H1 (cell line): Measurements from ENCODE around the gene SCNN1B. TPM values are rescaled to one million over a fixed set of nuclear protein-coding genes. Genes with fewer than 3 reads are reported as not detected.
A peak's percentile ranks its signal among the peaks of the same experiment; 100 is the strongest.

Experiments used
- CTCF ChIA-PET: fragments of 300-600 bp; sonication (Branson Sonifier 250); formaldehyde crosslinking; loops from one replicate; lab custom pipeline; 2021; ENCODE audit not compliant: partially characterized antibody; lab: Charles Lee
- POLR2A ChIA-PET: fragments of 300-600 bp; sonication (Branson Sonifier 250); formaldehyde crosslinking; loops from one replicate; lab custom pipeline; 2021; ENCODE audit warnings: inconsistent platforms; ENCODE audit not compliant: partially characterized antibody; lab: Charles Lee
- DNase-seq, 2 experiments: peaks; one replicate each; pipeline versions ENCODE4 v3.0.0 to v3.0.0-alpha.2; 2010 to 2022; ENCODE audit warnings: low spot score in 2 of 2, low read depth in 1 of 2, mixed read lengths in 1 of 2
- FAIRE-seq: peaks from 2 replicates; lab custom pipeline; 2011; peaks lifted over from hg19 to GRCh38; lab: Jason Lieb, UNC
- H2AFZ ChIP-seq: 2 replicates; pipeline ENCODE4 v1.8.1; 2012; ENCODE audit warnings: low read length, inconsistent platforms
- H2AK5ac ChIP-seq: 2 replicates; pipeline ENCODE4 v1.6.1; 2013; ENCODE audit warnings: low read depth, low read length
- H2BK120ac ChIP-seq: replicated peaks from 2 replicates; pipeline ENCODE3; 2013; ENCODE audit warnings: low read depth, low read length, inconsistent platforms
- H2BK12ac ChIP-seq: 2 replicates; pipeline ENCODE4 v1.6.1; 2013; ENCODE audit warnings: low read depth, low read length
- H2BK15ac ChIP-seq: 2 replicates; pipeline ENCODE4 v1.6.1; 2013; ENCODE audit warnings: low read length
- H2BK20ac ChIP-seq: 2 replicates; pipeline ENCODE4 v1.6.1; 2013; ENCODE audit warnings: low read length
- H2BK5ac ChIP-seq: 2 replicates; pipeline ENCODE4 v1.6.1; 2013; ENCODE audit warnings: low read depth, low read length
- H3K14ac ChIP-seq: 2 replicates; pipeline ENCODE4 v1.6.1; 2013; ENCODE audit warnings: inconsistent platforms; ENCODE audit not compliant: insufficient read length
- H3K18ac ChIP-seq: 2 replicates; pipeline ENCODE4 v1.6.1; 2013; ENCODE audit warnings: low read length; ENCODE audit errors: extremely low read depth
- H3K23ac ChIP-seq: 2 replicates; pipeline ENCODE4 v1.6.1; 2013; ENCODE audit warnings: inconsistent platforms; ENCODE audit not compliant: insufficient read length
- H3K23me2 ChIP-seq: 2 replicates; pipeline ENCODE4 v1.6.1; 2013; ENCODE audit warnings: low read depth, low read length
- H3K27ac ChIP-seq: 2 replicates; pipeline ENCODE4 v1.6.1; 2011; ENCODE audit warnings: low read depth, low read length, inconsistent platforms
- H3K27me3 ChIP-seq, 4 experiments: replicated peaks in 1 of 4; 1 replicate in 1 of 4; 2 replicates in 3 of 4; pipeline versions ENCODE4 v1.6.1 to v1.8.1; 2011 to 2013; ENCODE audit warnings: low read length in 3 of 4, mild to moderate bottlenecking in 3 of 4, inconsistent platforms in 2 of 4, mixed read lengths in 2 of 4, moderate library complexity in 1 of 4; ENCODE audit not compliant: control insufficient read depth in 3 of 4, insufficient read depth in 3 of 4; ENCODE audit errors: extremely low read depth in 1 of 4
- H3K36me3 ChIP-seq, 4 experiments: 2 replicates each; pipeline versions ENCODE4 v1.6.1 to v1.8.1; 2011 to 2013; ENCODE audit warnings: mild to moderate bottlenecking in 4 of 4, low read length in 3 of 4, moderate library complexity in 2 of 4, control low read depth in 1 of 4, inconsistent platforms in 1 of 4; ENCODE audit not compliant: insufficient read depth in 4 of 4, control insufficient read depth in 2 of 4
- H3K4ac ChIP-seq: replicated peaks from 2 replicates; pipeline ENCODE3; 2013; ENCODE audit warnings: low read length, low read depth, mixed read lengths, inconsistent platforms; ENCODE audit not compliant: insufficient read length
- H3K4me1 ChIP-seq, 4 experiments: replicated peaks in 1 of 4; 1 replicate in 1 of 4; 2 replicates in 3 of 4; pipeline versions ENCODE4 v1.6.1 to v1.8.1; 2011 to 2013; ENCODE audit warnings: low read length in 3 of 4, inconsistent platforms in 2 of 4, mixed read lengths in 1 of 4; ENCODE audit not compliant: insufficient read depth in 4 of 4, control insufficient read depth in 3 of 4
- H3K4me2 ChIP-seq, 2 experiments: 2 replicates each; pipeline versions ENCODE4 v1.6.1 to v1.8.1; 2011 to 2013; ENCODE audit warnings: low read depth in 2 of 2, low read length in 2 of 2, control low read depth in 1 of 2, inconsistent platforms in 1 of 2, mild to moderate bottlenecking in 1 of 2; ENCODE audit not compliant: insufficient read depth in 1 of 2
- H3K4me3 ChIP-seq, 4 experiments: fragments of 200-600, 300-600 bp in 1 of 4; sonication (generic), shearing (Covaris generic), sonication (Bioruptor Twin) in 1 of 4; 2 replicates each; pipeline versions ENCODE4 v1.5.1 to v1.8.1; 2011 to 2016; ENCODE audit warnings: low read length in 4 of 4, low read depth in 3 of 4, control low read depth in 2 of 4, inconsistent platforms in 2 of 4, mild to moderate bottlenecking in 2 of 4, mixed read lengths in 1 of 4, moderate library complexity in 1 of 4; ENCODE audit not compliant: insufficient read depth in 2 of 4; ENCODE audit errors: extremely low read depth in 1 of 4
- H3K56ac ChIP-seq: replicated peaks from 2 replicates; pipeline ENCODE3; 2013; ENCODE audit warnings: low read depth, mild to moderate bottlenecking, mixed read lengths, low read length, inconsistent platforms; ENCODE audit not compliant: insufficient read length
- H3K79me1 ChIP-seq: 2 replicates; pipeline ENCODE4 v1.6.1; 2013; ENCODE audit warnings: low read depth, low read length, control low read depth
- H3K79me2 ChIP-seq, 2 experiments: 2 replicates each; pipeline versions ENCODE4 v1.6.1 to v1.8.1; 2012 to 2013; ENCODE audit warnings: low read length in 2 of 2, mild to moderate bottlenecking in 2 of 2, inconsistent platforms in 1 of 2; ENCODE audit not compliant: insufficient read depth in 2 of 2, control insufficient read depth in 1 of 2
- H3K9ac ChIP-seq, 4 experiments: replicated peaks in 1 of 4; 1 replicate in 1 of 4; 2 replicates in 3 of 4; pipeline versions ENCODE4 v1.6.1 to v1.8.1; 2011 to 2013; ENCODE audit warnings: low read depth in 3 of 4, low read length in 3 of 4, control low read depth in 2 of 4, mild to moderate bottlenecking in 2 of 4, moderate library complexity in 2 of 4, inconsistent platforms in 1 of 4; ENCODE audit errors: extremely low read depth in 1 of 4
- H3K9me3 ChIP-seq, 2 experiments: 2 replicates each; pipeline versions ENCODE4 v1.6.1 to v1.8.1; 2012 to 2013; ENCODE audit warnings: mild to moderate bottlenecking in 2 of 2, moderate library complexity in 2 of 2, control low read depth in 1 of 2, inconsistent platforms in 1 of 2, low read depth in 1 of 2, low read length in 1 of 2, mixed read lengths in 1 of 2; ENCODE audit not compliant: insufficient read depth in 2 of 2
- H4K20me1 ChIP-seq, 2 experiments: replicated peaks in 1 of 2; 2 replicates each; pipeline versions ENCODE3 to v1.8.1; 2011 to 2013; ENCODE audit warnings: inconsistent platforms in 2 of 2, low read length in 2 of 2, mild to moderate bottlenecking in 1 of 2; ENCODE audit not compliant: insufficient read depth in 2 of 2, control insufficient read depth in 1 of 2
- H4K5ac ChIP-seq: 2 replicates; pipeline ENCODE4 v1.6.1; 2013; ENCODE audit warnings: low read length, low read depth, mixed read lengths, inconsistent platforms; ENCODE audit not compliant: insufficient read length
- H4K8ac ChIP-seq: 2 replicates; pipeline ENCODE4 v1.8.0; 2013; ENCODE audit warnings: mild to moderate bottlenecking, moderate library complexity, low read length, inconsistent platforms; ENCODE audit not compliant: insufficient read depth; ENCODE audit errors: extremely low read depth
- H4K91ac ChIP-seq: replicated peaks from 2 replicates; pipeline ENCODE3; 2013; ENCODE audit warnings: low read length, mixed read lengths, inconsistent platforms; ENCODE audit not compliant: insufficient read length
- BCL11A ChIP-seq, 2 experiments: IDR thresholded peaks; one replicate each; pipeline ENCODE4 v1.6.1; 2011; ENCODE audit warnings: low read depth in 2 of 2, low read length in 2 of 2, mild to moderate bottlenecking in 2 of 2
- EZH2 ChIP-seq: fragments of 200-600 bp; sonication (generic); IDR thresholded peaks from 2 replicates; pipeline ENCODE4 v1.7.1; 2012; ENCODE audit warnings: low read depth, mild to moderate bottlenecking, moderate library complexity, low read length, inconsistent platforms; ENCODE audit not compliant: severe bottlenecking
- USF2 ChIP-seq: IDR thresholded peaks from 2 replicates; pipeline ENCODE4 v1.6.1; 2011; ENCODE audit warnings: low read length, improper control_type of control experiment
- WGBS, 2 experiments: shearing (Covaris generic) in 1 of 2; methylation state at CpG; one replicate each; pipeline versions ENCODE4 v1.1.6 to v1.1.7; 2013 to 2015; ENCODE audit warnings: low lambda C conversion rate in 2 of 2, mixed read lengths in 2 of 2, inconsistent platforms in 1 of 2, low coverage in 1 of 2, missing lambda C conversion rate in 1 of 2; ENCODE audit not compliant: insufficient replicate concordance in 2 of 2, insufficient coverage in 1 of 2, insufficient read length in 1 of 2; ENCODE audit errors: extremely low coverage in 1 of 2, missing lambda C conversion rate in 1 of 2; 5-methylcytosine and 5-hydroxymethylcytosine counted together
- polyA plus RNA-seq, 7 experiments: library from polyadenylated mRNA; depleted of rRNA in 3 of 7; stranded (reverse) in 5 of 7; unstranded in 2 of 7; fragments of >200 nt in 5 of 7; fragments of 200-250 nt in 2 of 7; gene quantifications; 1 replicate in 5 of 7; 2 replicates in 1 of 7; 4 replicates in 1 of 7; pipeline versions ENCODE4 v1.2.1 to v1.2.3, GENCODE V29; 2011 to 2013; ENCODE audit warnings: missing spikeins in 2 of 7, mixed read lengths in 2 of 7
- total RNA-seq: library from RNA; stranded (reverse); fragmentation: NEBNext Ultra II Directional; extraction: Animal tissue kit (Norgen Biotek cat#: 25700); gene quantifications from 2 replicates; pipeline ENCODE4 v1.2.1, GENCODE V29; 2021

The SCNN1B gene
- total and polyA plus RNA-seq, 2 of the 8 experiments (the other 6 are each of a cell fraction or from before 2014, with no cell fraction given): 0.20 to 0.95 TPM

DNA sequence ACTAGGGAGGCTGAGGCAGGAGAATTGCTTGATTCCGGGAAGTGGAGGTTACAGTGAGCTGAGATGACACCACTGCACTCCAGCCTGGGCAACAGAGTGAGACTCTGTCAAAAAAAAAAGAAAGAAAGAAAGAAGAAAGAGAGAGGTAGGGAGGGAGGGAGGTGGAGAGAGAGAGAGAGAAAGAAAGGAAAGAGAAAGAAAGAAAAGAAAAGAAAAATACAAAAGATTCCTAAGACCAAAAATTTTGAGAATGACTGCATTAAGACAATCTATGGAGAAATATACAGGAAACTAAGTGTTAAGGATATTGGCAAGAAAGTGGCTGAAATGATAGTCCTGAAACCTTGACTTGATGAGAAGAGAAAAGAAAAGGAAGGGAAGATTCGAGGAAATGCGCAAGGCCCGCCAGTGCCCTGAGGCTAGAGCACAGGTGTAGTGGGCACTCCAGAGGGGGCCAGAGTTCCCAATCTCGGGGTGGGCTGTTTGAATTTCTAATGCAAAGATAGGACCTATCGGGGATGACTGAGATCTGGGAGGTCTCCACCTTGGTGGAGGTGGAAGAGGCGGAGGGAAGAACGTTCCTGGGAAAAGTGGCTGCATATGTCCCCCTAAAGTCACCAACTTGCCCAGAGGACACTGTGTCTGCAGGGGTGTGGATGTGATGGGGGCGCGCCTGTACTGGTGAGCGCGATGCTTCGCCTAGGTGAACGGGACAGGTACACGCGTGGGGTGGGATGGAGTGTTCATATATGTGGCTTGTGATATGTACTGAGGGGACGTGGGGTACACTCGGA, 654 bp upstream of the SCNN1B start:
- peak overlapping the region; percentile 30 to 70 (median 54) for H3K4me3 ChIP-seq
- H2AK5ac ChIP-seq: no peak overlapping the region
- no peak overlapping the region; a peak in 1 of 7 replicates for H3K9ac ChIP-seq
- 22% methylated on average over 18 of the region's 18 CpGs; no CpG with 5 or more reads in 1 of the 2 experiments for WGBS, 2 experiments
- no peaks in the 10 kb centered on the region for H3K79me1 ChIP-seq
- H2BK5ac ChIP-seq: no peak overlapping the region
- 0 out of 2 replicates have a peak overlapping the region, but pooled peaks have one; percentile 25 for H2BK15ac ChIP-seq
- H3K18ac ChIP-seq: no peak overlapping the region
- H2BK12ac ChIP-seq: peak overlapping the region; percentile 84; the same call in 1 of the 2 replicates
- ChIA-PET POLR2A (interaction anchor here (0.7 to 1.8 kb wide), 3 partner anchors 11 to 18 kb away, joined by 3 read pairs; no protein-coding TSS in a partner anchor), CTCF (interaction anchor here (1.2 to 6.0 kb wide), 6 partner anchors 15 to 133 kb away, joined by 3 to 47 read pairs (median 6); partner anchors contain the start of gene SCNN1G)
- H3K9me3 ChIP-seq: no peaks in the 10 kb centered on the region
- peak overlapping the region; percentile 84 for H4K91ac ChIP-seq
- H3K27me3 ChIP-seq: peaks cover 14 to 22% (median 21%) of the 10 kb centered on the region in 4 experiments
- no peaks in the 10 kb centered on the region for H3K79me2 ChIP-seq
- H2BK120ac ChIP-seq: no peak overlapping the region
- H3K36me3 ChIP-seq: no peaks in the 10 kb centered on the region
- DNase-seq: peak in 1 of 2 experiments; percentile 51
- no peak overlapping the region for H3K14ac ChIP-seq
- no peak overlapping the region for H3K56ac ChIP-seq
- peak overlapping the region; percentile 83 to 100 for H3K4me2 ChIP-seq
- H2AFZ ChIP-seq: peak overlapping the region; percentile 63; the same call in 1 of the 2 replicates
- peak overlapping the region; percentile 71; the same call in 1 of the 2 replicates for H4K8ac ChIP-seq
- H3K23ac ChIP-seq: no peak overlapping the region
- no peaks in the 10 kb centered on the region for H4K20me1 ChIP-seq
- TF ChIP-seq BCL11A (IDR thresholded peaks at IDR 0.05; ENCODE audit: low read depth in 2 of 2, low read length in 2 of 2) (no peak), USF2 (no peak), EZH2 (peak; percentile 52)
- H3K4me1 ChIP-seq: peaks cover 0 to 11% (median 1%) of the 10 kb centered on the region in 4 experiments; a peak in 4 of 7 replicates
- no peak overlapping the region for H4K5ac ChIP-seq
- H3K4ac ChIP-seq: peak overlapping the region; percentile 62
- H3K27ac ChIP-seq: no peak overlapping the region
- H3K23me2 ChIP-seq: peaks cover 12% of the 10 kb centered on the region
- no peak for FAIRE-seq
- no peak overlapping the region for H2BK20ac ChIP-seq
